Spleen (tissue), 7 donors: ENCODE measurements around the gene NDUFS7.

Source experiments
- POLR2A ChIP-seq, 3 donors: fragments of 450-650 bp; IDR thresholded peaks; one replicate each; pipeline ENCODE4 v1.5.1; 2017; ENCODE audit warnings: antibody characterized with exemption in 3 of 3, mild to moderate bottlenecking in 1 of 3
- POLR2AphosphoS5 ChIP-seq, 3 donors: sonication (generic); formaldehyde crosslinking; IDR thresholded peaks; one replicate each; pipeline ENCODE4 v1.5.1; 2017; ENCODE audit warnings: antibody characterized with exemption in 3 of 3
- TF ChIP-seq, protein P1 (sequence below), 11 experiments: fragments of 200-600 bp in 7 of 11; fragments of 450-650 bp in 4 of 11; sonication (generic) in 4 of 11; IDR thresholded peaks in 8 of 11; conservative IDR thresholded peaks in 3 of 11; 1 replicate in 7 of 11; 2 replicates in 4 of 11; pipeline versions ENCODE4 v1.4.0 to v1.8.0; 2016 to 2021; ENCODE audit warnings: antibody characterized with exemption in 11 of 11, inconsistent platforms in 4 of 11, mild to moderate bottlenecking in 1 of 11
- donor health status: DM: no; HTN: no; CAD: no; lungs with moderate emphysema.
- donor health status: DM: no; HTN: no; CAD: no.
- donor health status: DM: no; HTN: no; CAD: no.

DNA sequence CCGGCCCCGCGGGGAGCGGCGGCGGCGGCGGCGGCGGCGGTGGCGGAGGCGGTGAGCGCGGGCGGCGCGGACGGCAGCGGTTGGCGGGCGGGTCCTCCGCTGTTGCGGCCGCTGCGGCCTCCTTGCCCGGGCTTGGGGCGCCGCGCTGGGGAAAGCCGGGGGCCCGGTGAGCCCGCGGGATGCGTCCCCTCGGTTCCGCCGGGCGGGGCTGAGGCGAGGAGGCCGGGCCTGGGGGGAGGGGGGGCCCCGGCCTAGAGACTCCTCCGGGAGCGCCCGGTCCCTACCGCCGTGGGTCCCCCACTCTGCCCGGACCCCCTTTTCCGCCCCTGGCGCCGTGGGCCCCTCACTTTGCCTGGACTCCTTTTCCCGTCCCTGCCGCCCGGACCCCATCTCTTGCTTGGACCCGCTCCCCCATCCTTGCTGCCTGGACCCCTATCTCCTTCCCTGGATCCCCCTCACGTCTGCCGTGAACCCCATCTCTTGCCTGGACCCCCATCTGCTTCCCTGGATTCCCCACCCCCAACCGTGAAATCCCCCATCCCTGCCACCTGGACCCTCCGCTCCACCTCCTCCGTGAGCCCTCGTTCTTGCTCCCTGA is 28.6 kb upstream of the NDUFS7 start:
- TF ChIP-seq, protein P1, sequence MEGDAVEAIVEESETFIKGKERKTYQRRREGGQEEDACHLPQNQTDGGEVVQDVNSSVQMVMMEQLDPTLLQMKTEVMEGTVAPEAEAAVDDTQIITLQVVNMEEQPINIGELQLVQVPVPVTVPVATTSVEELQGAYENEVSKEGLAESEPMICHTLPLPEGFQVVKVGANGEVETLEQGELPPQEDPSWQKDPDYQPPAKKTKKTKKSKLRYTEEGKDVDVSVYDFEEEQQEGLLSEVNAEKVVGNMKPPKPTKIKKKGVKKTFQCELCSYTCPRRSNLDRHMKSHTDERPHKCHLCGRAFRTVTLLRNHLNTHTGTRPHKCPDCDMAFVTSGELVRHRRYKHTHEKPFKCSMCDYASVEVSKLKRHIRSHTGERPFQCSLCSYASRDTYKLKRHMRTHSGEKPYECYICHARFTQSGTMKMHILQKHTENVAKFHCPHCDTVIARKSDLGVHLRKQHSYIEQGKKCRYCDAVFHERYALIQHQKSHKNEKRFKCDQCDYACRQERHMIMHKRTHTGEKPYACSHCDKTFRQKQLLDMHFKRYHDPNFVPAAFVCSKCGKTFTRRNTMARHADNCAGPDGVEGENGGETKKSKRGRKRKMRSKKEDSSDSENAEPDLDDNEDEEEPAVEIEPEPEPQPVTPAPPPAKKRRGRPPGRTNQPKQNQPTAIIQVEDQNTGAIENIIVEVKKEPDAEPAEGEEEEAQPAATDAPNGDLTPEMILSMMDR (IDR thresholded peaks at IDR 0.05 in 8 of 11, conservative IDR thresholded peaks at IDR 0.05 in 3 of 11), result no peak
- TF ChIP-seq POLR2A (IDR thresholded peaks at IDR 0.05) (no peak), POLR2AphosphoS5 (IDR thresholded peaks at IDR 0.05) (no peak)
